Stomach (tissue), 9 donors: ENCODE measurements around the gene CUX1. TPM values are rescaled to one million over a fixed set of nuclear protein-coding genes. Genes with fewer than 3 reads are reported as not detected.

Source experiments
- DNase-seq, 2 donors: peaks; one replicate each; pipeline versions ENCODE4 v3.0.0 to v3.0.0-alpha.2; 2013 to 2019
- H3K27ac ChIP-seq, 5 donors: fragments of 200-600 bp in 4 of 5; sonication (generic) in 4 of 5; one replicate each; pipeline ENCODE4 v1.5.1; 2013 to 2019; ENCODE audit warnings: mild to moderate bottlenecking in 1 of 5, moderate library complexity in 1 of 5
- H3K27me3 ChIP-seq, 3 donors: fragments of 200-600 bp; sonication (generic); one replicate each; pipeline ENCODE4 v1.5.1; 2017 to 2019; ENCODE audit warnings: mixed run types in 1 of 3
- H3K36me3 ChIP-seq, 4 donors: fragments of 200-600 bp; sonication (generic); 1 replicate in 3 of 4; 2 replicates in 1 of 4; pipeline ENCODE4 v1.5.1; 2016 to 2019
- H3K4me1 ChIP-seq, 4 donors: fragments of 200-600 bp; sonication (generic); one replicate each; pipeline ENCODE4 v1.5.1; 2016 to 2019
- H3K4me3 ChIP-seq, 4 donors: fragments of 200-600 bp; sonication (generic) in 3 of 4; one replicate each; pipeline ENCODE4 v1.5.1; 2016 to 2019; ENCODE audit warnings: mild to moderate bottlenecking in 1 of 4
- H3K9me3 ChIP-seq, 4 donors: fragments of 200-600 bp; sonication (generic); one replicate each; pipeline ENCODE4 v1.5.1; 2016 to 2019
- EP300 ChIP-seq: sonication (generic); formaldehyde crosslinking; IDR thresholded peaks from one replicate; pipeline ENCODE4 v1.6.1; 2017; ENCODE audit warnings: antibody characterized with exemption
- POLR2A ChIP-seq, 4 donors: fragments of 450-650 bp; IDR thresholded peaks; one replicate each; pipeline ENCODE4 v1.6.1; 2016; ENCODE audit warnings: antibody characterized with exemption in 4 of 4, control low read depth in 2 of 4, mild to moderate bottlenecking in 1 of 4, moderate library complexity in 1 of 4
- POLR2AphosphoS5 ChIP-seq, 3 donors: sonication (generic); formaldehyde crosslinking; IDR thresholded peaks; one replicate each; pipeline ENCODE4 v1.6.1; 2016; ENCODE audit warnings: antibody characterized with exemption in 3 of 3
- WGBS, 5 donors: extraction: QIAGEN DNeasy Blood & Tissue Kit in 3 of 5; methylation state at CpG; one replicate each; pipeline versions ENCODE4 v1.1.5 to v1.1.7; 2013 to 2018; 5-methylcytosine and 5-hydroxymethylcytosine counted together
- intact Hi-C: fragments of 100-400 bp; cut with DNase I; formaldehyde crosslinking; loops from one replicate; pipeline ENCODE4 v1.15.1; 2023; ENCODE audit warnings: low total_unique reads
- polyA plus RNA-seq, 3 donors: library from polyadenylated mRNA; stranded (reverse); fragments of 200-250 nt; gene quantifications; one replicate each; pipeline ENCODE4 v1.2.3, GENCODE V29; 2013
- total RNA-seq, 5 donors: library from RNA; depleted of rRNA; stranded (reverse); fragments of >200 nt; gene quantifications; one replicate each; pipeline versions ENCODE4 v1.1.0 to v1.2.3, GENCODE V29; 2014 to 2016
- TF ChIP-seq, protein P1 (sequence below), 7 experiments: fragments of 450-650 bp in 4 of 7; fragments of 200-600 bp in 3 of 7; sonication (generic) in 3 of 7; IDR thresholded peaks; one replicate each; pipeline ENCODE4 v1.5.1; 2016 to 2019; ENCODE audit warnings: antibody characterized with exemption in 7 of 7, control low read depth in 2 of 7, mild to moderate bottlenecking in 1 of 7
- donor health status: healthy with polysubstance abuse.
- donor health status: Bipolar disorder and iron deficiency.
- donor health status: healthy.

The CUX1 gene
- total and polyA plus RNA-seq, 8 donors, result 24.7 to 201 (median 54.7) TPM

DNA sequence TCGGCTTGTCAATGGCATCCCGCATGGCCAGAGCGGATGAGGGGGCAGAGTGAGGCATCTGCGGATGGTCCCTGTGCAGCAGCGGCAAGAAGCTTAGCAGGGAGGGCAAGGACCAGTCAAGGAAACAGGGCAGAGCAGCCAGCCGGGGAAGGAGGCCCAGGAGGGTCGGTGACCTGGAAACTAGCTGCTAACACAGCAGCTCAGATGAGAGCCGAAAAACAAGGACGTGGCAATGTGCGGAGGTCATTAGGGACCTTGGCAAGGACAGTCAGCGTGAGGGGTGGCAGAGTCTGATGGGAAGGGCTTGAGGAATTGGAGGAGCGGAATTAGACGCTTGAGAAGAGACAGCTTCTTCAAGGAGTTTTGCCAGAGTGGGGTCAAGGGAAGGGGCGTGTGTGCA, 449.1 kb downstream of the CUX1 start:
- H3K36me3 ChIP-seq, result no peaks in the 10 kb centered on the region
- H3K27me3 ChIP-seq, result no peaks in the 10 kb centered on the region
- H3K27ac ChIP-seq, result no peak overlapping the region
- no peak overlapping the region for H3K4me3 ChIP-seq
- H3K9me3 ChIP-seq, result no peaks in the 10 kb centered on the region
- DNase-seq, result no peak
- WGBS, 5 donors, result 77 to 85% (median 80%) methylated on average over 14 of the region's 14 CpGs
- no peaks in the 10 kb centered on the region for H3K4me1 ChIP-seq
- intact Hi-C loops, result no loop called here
- TF ChIP-seq POLR2A (IDR thresholded peaks at IDR 0.05), result no peak
- TF ChIP-seq, protein P1, sequence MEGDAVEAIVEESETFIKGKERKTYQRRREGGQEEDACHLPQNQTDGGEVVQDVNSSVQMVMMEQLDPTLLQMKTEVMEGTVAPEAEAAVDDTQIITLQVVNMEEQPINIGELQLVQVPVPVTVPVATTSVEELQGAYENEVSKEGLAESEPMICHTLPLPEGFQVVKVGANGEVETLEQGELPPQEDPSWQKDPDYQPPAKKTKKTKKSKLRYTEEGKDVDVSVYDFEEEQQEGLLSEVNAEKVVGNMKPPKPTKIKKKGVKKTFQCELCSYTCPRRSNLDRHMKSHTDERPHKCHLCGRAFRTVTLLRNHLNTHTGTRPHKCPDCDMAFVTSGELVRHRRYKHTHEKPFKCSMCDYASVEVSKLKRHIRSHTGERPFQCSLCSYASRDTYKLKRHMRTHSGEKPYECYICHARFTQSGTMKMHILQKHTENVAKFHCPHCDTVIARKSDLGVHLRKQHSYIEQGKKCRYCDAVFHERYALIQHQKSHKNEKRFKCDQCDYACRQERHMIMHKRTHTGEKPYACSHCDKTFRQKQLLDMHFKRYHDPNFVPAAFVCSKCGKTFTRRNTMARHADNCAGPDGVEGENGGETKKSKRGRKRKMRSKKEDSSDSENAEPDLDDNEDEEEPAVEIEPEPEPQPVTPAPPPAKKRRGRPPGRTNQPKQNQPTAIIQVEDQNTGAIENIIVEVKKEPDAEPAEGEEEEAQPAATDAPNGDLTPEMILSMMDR (IDR thresholded peaks at IDR 0.05), result no peak
- TF ChIP-seq EP300, result no peak
- TF ChIP-seq POLR2AphosphoS5 (IDR thresholded peaks at IDR 0.05), result no peak

DNA sequence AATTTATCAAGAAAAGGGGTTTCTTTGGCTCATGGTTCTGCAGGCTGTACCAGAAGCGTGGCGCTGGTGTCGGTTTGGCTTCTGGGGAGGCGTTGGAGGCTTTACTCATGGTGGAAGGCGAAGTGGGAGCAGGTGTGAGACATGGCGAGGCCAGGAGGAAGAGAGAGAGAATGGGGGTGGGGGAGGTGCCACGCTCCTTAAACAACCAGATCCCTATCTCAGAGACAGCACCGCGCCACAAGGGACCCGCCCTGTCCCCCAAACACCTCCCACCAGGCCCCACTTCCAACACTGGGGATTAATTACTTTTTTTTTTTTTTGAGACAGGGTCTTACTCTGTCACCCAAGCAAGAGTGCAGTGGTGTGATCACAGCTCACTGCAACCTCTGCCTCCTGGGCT, 451.2 kb downstream of the CUX1 start:
- TF ChIP-seq POLR2A (IDR thresholded peaks at IDR 0.05), result no peak
- no peak for TF ChIP-seq POLR2AphosphoS5 (IDR thresholded peaks at IDR 0.05)
- TF ChIP-seq EP300, result no peak
- TF ChIP-seq, protein P1 (IDR thresholded peaks at IDR 0.05), result no peak
- no peaks in the 10 kb centered on the region for H3K9me3 ChIP-seq
- WGBS, 5 donors, result 74 to 88% (median 82%) methylated on average over 10 of the region's 10 CpGs
- H3K36me3 ChIP-seq, result no peaks in the 10 kb centered on the region
- intact Hi-C loops, result no loop called here
- H3K4me1 ChIP-seq, result peaks cover 0 to 7% (median 5%) of the 10 kb centered on the region in 4 donors
- no peak overlapping the region for H3K4me3 ChIP-seq
- no peak for DNase-seq
- no peak overlapping the region for H3K27ac ChIP-seq
- H3K27me3 ChIP-seq, result no peaks in the 10 kb centered on the region

DNA sequence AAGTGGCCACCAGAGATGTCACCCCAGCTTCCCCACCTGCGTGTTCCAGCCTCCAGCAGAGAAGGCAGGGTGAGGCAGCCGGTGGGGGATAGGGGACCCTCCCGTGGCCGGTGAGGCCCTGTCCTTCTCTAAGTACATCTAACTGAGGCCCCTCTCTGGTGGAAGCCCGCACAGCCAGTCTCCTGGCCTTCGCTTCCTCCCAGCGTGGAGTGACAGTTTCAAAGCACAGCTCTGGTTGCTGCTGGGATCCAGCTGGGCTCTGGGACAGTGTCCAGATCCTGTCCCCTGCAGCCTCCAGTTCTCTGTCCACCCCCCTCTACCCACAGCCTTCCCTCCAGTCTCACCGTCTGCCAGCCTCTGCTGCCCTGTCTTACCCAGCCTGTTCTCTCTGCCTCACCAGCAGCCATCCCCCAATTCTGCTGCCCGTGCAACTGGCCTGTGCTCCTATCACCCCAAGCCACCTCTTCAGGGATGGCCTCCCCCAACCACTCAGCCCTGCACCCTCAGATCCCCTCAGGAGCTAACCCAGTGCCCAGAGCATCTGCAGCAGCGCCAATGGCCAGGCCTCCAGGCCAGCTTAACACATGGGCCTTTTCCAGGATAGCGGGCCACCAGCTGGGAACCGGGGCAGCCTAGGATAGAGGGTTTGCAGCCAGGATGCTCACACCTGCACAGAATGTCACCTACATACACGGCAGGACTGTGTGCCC, 452.9 kb downstream of the CUX1 start:
- Histone ChIP-seq H3K36me3 (peaks cover 0 to 6% (median 0%) of the 10 kb centered on the region in 4 donors), H3K27ac (no peak overlapping the region), H3K27me3 (no peaks in the 10 kb centered on the region), H3K4me3 (no peak overlapping the region), H3K9me3 (no peaks in the 10 kb centered on the region), H3K4me1 (peaks cover 0 to 7% (median 5%) of the 10 kb centered on the region in 4 donors)
- intact Hi-C loops, result loop anchor here (5.0 kb wide), 1 partner anchor 728 kb away; no protein-coding TSS in a partner anchor
- no peak for DNase-seq
- TF ChIP-seq POLR2A (IDR thresholded peaks at IDR 0.05), result no peak
- TF ChIP-seq, protein P1 (IDR thresholded peaks at IDR 0.05), result no peak
- no peak for TF ChIP-seq EP300
- no peak for TF ChIP-seq POLR2AphosphoS5 (IDR thresholded peaks at IDR 0.05)
- 65 to 78% (median 74%) methylated on average over 12 to 13 of the region's 13 CpGs for WGBS, 5 donors

DNA sequence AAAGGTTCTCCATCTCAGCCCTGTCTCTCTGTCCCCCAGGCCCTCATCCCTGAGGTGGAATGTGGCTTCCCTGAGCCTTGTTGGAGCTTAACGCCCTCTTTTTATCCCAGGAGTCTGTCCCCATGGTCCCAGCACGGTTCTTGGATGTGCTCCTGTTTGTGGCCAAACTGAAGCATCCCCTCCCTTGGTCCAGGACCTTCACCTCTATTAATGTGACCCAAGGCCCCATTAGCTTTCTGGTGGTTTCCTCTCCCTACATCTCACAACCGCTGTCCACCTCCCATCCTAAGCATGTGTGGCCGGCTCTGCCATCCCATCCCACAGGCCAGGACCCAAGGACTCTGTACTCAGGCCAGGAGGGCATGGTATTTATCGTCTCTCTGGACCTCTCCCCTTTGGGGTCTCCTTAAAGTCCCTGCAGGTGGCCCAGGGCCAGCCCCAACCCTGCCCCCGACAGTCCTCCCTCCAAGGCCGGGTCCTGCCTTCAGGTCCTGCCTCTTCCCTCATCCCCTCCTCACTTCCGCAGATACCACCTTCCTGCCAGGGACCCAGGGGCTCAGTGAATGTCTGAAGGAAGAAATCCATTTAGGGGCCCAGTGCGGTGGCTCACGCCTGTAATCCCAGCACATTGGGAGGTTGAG, 453.9 kb downstream of the CUX1 start:
- Histone ChIP-seq H3K9me3 (no peaks in the 10 kb centered on the region), H3K36me3 (peaks cover 0 to 6% (median 0%) of the 10 kb centered on the region in 4 donors), H3K27me3 (no peaks in the 10 kb centered on the region), H3K4me1 (peaks cover 0 to 7% (median 5%) of the 10 kb centered on the region in 4 donors), H3K4me3 (no peak overlapping the region), H3K27ac (no peak overlapping the region)
- intact Hi-C loops, result loop anchor here (5.0 kb wide), 1 partner anchor 729 kb away; no protein-coding TSS in a partner anchor
- TF ChIP-seq EP300 (no peak), POLR2A (IDR thresholded peaks at IDR 0.05) (no peak), POLR2AphosphoS5 (IDR thresholded peaks at IDR 0.05) (no peak)
- TF ChIP-seq, protein P1 (IDR thresholded peaks at IDR 0.05), result no peak
- WGBS, 5 donors, result 93 to 97% (median 95%) methylated on average over 10 of the region's 10 CpGs
- DNase-seq, result no peak
